Putamen (tissue), 1 donor: ENCODE results near the gene CUEDC2.

Experiments used
- DNase-seq: peaks from one replicate; pipeline ENCODE4 v3.0.0-alpha.2; 2016; ENCODE audit warnings: low spot score

The CUEDC2 gene

DNA sequence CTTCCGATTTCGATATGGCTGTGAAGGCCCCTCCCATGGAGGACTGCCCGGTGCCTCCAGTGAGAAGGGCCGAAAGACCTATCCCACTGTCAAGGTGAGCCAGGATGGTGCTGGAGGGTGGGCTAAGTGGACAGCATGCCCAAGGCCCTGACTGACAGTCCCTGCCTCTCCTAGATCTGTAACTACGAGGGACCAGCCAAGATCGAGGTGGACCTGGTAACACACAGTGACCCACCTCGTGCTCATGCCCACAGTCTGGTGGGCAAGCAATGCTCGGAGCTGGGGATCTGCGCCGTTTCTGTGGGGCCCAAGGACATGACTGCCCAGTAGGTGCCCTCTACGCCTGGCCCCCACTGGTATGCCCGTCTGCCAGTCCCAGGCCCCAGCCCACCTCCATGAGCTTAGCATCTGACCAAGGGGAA is 35.6 kb downstream of the CUEDC2 start:
- no peak for DNase-seq

DNA sequence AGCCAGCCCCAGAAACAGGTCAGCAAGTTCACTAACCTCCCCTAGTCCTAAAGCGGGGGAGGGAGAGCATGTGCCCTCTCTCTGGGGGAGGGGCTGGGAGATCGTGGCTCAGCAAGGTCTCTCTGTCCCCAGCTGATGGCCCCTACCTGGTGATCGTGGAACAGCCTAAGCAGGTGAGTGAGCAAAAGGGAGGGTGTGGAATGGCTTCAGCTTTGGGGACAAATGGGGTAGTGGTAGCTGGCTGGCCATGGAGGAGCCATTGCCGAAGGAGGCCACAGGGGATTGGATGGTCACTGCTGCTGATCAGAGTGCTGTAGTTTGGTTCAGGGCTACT is 36.1 kb downstream of the CUEDC2 start:
- no peak for DNase-seq

DNA sequence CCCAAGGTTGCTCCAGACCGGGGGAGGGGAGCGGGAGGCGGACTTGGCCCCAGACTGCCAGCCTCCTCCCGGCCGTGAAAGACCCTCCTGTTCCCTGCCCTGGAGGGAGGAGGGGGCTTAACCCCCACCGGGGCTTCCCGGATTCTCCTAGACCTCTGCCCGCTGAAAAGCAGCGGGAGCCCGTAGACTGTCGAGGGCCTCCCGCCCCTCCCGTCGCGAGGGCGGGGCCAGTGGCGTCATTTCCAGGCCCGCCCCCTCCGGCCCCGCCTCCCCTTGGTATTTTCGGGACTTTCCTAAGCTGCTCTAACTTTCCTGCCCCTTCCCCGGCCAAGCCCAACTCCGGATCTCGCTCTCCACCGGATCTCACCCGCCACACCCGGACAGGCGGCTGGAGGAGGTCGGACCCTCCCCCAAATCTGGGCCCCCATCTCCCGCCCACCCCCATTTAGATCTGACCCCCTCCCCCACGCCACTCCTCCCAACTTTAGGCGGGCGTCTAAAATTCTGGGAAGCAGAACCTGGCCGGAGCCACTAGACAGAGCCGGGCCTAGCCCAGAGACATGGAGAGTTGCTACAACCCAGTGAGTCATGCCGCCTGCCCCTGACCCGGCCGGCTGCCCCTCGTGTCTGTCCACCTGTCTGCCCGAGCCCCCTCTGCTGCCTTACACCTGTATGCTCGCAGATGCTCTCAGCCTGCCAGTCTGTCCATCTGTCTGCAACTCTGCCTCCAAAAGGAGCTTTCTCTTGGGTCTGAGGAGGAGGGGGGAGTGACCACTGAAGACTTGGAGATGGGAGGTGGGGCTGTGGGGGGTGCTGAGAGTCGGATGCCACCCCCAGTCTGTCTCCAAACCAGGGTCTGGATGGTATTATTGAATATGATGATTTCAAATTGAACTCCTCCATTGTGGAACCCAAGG is 36.7 kb downstream of the CUEDC2 start, which contains the start of gene NFKB2:
TSS of gene NFKB2 (plus strand) at position 306 of the 917 bp plus-strand sequence. CDS start at position 561, 255 bp downstream.
- peak; percentile 81 for DNase-seq

DNA sequence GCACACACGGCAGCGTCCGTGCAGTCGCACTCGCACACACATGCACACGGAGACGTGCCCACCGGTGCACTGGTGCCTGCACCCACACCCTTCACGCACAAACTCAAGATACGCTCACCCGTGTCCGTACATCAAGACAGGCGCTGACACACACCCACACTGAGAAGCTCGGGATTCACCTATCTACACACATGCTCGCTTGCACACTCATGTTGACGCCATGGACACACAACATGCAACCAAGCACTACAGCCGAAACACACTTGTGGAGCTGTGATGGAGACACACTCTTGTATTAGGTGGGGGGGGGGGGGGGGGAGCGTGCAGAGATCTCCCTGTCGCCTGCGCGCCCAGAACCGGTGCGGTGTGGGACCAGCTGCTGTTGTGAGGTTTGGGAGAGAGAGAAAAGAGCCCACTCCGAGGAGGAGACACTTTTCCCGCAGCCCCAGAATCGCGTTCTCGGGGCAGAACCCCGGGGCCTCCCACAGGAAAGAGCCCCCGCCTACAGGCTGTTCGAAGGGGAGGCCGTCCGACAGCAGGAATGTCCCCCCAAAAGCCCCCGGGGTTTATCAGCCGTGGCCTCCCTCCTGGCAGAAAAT is 37.5 kb downstream of the CUEDC2 start:
- DNase-seq, result no peak

DNA sequence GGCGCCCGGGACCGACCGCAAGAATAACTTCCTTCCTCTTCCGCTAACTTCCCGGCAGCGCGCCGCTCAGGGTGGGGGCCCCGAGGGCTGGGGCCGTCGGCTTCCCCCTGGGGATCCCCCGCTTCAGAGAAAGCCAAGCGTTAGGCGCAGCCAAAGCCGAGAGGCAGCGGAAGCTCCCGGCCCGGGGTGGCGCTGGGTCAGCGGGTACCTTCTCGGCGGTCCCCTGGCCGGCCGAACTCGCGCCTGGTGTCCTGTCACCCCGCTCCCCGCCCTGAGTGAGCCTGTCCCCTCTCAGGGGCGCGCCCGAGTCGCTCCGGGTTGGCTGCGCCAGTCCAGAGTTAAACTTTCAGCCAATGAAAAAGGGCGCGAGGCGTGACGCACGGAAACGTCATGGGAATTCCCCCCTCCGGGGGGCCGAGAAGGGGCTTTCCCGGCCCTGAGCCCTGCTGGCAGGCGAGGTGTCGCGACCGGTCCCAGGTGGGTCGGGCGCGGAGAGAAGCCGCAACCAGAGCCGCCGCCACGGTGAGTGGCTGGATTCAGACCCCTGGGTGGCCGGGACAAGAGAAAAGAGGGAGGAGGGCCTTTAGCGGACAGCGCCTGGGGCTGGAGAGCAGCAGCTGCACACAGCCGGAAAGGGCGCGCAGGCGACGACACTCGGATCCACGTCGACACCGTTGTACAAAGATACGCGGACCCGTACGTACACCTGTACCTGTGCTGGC is 38.1 kb downstream of the CUEDC2 start:
- DNase-seq, result peak; percentile 81

DNA sequence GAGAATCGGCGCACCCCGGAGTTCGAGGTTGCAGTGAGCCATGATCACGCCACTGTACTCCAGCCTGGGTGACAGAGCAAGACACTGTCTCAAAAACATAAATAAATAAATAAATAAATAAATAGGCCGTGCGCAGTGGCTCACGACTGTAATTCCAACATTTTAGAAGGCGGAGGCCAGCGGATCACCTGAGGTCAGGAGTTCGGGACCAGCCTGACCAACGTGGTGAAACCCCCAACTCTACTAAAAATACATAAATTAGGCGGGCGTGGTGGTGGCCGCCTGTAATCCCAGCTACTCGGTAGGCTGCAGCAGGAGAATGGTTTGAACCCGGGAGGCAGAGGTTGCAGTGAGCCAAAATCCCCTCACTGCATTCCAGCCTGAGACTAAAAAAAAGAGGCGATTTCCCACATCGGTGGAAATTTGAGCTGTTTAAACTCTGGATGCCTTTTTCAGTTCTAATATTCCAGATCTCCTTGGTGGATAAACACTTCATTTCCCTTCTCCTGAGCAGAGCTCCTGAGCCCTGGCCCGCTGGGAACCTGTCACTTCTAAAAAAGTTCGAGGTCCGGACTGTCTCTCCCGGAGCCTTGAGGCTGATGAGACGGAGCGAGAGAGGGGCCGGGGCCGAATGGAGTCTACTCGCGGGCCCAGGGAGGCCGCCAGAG is 38.8 kb downstream of the CUEDC2 start:
- no peak for DNase-seq

DNA sequence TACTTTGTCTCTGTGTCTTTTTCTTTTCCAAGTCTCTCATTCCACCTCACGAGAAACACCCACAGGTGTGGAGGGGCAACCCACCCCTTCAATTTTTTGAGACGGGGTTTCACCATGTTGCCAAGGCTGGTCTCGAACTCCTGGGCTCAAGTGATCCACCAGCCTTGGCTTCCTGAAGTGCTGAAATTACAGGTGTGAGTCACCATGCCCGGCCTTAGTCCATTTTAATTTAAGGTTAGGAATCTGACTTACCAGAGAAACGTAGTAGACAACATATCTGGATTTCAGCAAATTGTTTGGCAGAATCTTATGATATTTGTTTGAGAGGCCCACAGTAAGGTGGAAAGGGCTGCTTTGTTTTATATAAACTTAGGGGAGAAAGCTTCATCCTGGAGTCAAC is 40.1 kb downstream of the CUEDC2 start:
- no peak for DNase-seq

DNA sequence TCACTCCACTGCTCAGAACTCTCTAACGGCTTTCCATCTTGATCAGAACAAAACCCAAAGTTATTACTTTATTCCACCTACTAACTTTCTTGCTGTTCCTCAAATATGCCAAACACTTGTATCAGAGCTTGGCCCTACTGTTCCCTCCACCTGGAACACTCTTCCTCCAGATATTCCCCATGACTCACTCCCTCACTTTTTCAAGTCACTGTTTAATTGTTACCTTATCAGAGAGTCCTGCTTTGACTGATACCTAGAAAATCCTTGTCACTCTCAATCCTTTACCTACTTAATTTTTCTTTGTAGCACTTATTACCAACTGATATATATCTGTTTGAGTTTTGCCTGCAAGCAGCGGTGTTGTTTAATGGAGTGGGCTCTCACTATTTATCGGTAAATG is 42.5 kb downstream of the CUEDC2 start:
- no peak for DNase-seq

DNA sequence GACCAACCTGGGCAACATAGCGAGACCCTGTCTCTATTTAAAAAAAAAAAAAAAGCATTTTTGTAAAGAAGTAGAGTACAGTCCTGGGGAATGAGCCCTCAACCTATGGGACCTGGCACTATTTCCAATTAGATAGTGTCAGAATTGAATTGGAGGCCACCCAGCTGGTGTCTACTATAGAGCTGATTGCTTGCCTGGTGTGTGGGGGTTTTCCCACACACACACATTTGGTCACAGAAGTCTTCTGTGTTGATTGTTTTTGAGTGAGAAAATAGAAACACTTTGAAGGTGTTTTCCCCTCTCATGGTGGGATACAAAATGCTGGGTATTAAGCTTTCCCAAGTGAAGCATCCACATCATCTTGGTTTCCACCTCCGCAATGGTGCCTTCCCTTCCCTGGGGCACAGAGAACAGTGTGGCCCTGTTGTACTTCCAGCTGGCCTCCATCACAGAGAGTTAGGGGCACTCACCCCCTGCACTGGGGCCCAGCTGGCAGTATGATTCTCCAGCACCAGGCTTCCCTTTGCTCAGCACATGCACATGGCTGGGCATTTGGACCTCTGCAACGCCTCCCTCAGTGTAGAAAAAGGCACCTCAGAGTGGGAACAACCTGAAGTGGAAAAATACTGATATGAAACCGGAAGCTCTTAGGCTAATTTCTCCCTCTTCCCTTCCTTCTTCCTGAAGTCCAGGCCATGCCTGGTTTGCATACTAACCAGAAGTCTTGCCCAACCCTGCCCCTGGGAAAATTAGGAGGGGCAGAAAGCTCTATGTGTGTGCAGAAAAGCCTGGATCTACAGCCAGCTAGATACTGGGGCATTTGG is 47.6 kb downstream of the CUEDC2 start:
- DNase-seq, result no peak

DNA sequence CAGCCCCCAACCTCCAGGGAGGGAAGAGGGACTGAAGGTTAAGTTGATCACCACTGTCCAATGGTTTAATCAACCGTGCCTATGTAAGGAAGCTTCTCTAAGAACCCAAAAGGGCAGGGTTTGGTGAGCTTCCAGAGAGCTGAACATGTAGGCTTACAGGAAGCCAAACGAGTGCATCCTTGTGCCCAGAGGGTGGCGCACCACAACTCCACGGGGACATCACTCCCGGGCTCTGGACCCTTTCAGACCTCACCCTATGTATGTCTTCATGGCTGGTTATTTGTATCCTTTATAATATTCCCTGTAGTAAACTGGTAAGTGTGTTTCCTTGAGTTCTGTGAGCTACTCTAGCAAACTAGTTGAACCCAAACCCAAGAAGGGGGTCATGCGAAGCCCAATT is 48.3 kb downstream of the CUEDC2 start:
- DNase-seq, result no peak

DNA sequence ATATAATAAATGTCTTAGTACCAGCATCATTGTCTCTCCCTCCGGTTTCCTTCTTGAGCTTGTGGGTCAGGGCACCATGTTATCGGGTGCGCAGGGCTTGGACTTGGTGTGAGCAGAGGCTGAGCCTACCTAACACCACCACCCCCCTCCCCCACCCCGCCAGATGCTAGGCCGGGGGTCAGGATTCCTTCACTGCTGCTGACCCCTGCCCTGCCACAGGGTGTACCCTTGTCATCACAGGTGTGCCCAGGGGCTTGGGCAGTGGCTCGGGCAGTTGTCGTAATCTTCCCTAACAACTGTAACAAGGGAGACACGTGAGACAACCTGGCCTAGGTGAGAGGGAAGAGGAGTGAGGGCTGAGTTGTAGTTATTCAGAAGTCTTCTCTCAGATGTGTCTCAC is 49.5 kb downstream of the CUEDC2 start:
- no peak for DNase-seq

DNA sequence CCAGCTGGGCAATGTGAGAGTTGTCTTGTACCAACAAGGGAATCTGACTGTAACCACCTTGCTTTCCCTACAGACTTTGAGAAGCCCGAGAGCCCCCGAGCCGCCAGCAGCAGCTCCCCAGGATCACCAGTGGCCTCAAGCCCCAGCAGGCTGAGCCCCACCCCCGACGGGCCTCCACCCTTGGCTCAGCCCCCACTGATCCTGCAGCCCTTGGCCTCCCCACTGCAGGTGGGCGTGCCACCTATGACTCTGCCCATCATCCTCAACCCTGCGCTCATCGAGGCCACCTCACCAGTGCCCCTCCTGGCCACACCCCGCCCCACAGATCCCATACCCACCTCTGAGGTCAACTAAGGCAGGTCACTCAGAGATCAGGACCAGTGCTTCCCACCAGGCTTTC is 50.4 kb downstream of the CUEDC2 start:
- no peak for DNase-seq

DNA sequence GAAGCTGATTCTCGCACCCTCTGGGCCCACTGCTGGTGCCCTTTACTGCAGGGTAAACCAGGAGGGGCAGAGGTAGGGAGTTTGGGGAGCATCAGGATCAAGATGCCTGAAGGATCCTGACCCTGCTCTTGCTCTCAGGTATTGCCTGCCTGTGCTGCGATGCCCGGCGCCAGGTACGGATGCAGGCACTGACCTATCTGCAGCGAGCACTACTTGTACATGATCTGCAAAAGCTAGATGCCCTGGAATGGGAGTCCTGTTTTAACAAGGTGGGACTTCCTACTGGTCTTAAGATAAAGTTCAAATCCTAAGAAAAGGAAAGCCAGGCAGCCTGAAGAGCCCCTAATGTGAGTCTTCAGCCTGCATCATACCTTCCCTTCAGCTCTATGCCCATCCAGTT is 53.0 kb downstream of the CUEDC2 start:
- DNase-seq, result no peak

DNA sequence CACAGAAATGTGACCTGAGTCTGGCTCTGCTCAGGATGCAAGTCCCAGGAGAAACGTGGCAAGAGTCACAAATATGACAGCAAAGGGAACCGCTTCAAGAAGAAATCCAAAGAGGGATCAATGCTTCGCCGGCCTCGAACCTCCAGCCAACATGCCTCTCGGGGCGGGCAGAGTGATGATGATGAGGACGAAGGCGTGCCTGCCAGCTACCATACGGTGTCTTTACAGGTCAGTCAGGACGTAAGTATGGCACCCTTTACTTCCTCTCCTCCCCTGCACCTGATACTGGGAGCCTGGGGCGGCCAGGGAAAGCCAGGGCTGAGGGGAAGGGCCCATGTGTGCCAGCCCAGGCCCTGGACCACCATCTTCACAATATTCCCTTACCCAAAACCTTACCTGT is 55.5 kb downstream of the CUEDC2 start:
- no peak for DNase-seq

DNA sequence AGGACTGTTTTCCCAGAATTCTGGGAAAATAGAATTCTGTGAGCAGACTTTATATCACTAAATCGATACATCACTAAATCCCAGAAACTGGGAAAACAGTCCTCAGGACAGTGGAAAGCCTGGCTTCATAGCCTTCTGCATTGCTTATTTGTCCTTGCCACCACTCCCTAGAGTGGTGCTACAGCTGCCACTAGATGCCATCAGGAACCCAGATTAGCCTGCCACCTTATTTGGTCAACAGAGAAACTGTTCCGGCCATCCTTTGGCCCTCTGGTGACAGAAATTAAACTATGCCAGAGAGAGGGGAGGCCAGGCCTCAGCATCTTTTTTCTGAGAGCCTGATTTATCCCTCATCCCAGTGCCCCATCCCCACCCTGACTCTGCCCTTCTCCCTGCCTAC is 56.5 kb downstream of the CUEDC2 start:
- no peak for DNase-seq

DNA sequence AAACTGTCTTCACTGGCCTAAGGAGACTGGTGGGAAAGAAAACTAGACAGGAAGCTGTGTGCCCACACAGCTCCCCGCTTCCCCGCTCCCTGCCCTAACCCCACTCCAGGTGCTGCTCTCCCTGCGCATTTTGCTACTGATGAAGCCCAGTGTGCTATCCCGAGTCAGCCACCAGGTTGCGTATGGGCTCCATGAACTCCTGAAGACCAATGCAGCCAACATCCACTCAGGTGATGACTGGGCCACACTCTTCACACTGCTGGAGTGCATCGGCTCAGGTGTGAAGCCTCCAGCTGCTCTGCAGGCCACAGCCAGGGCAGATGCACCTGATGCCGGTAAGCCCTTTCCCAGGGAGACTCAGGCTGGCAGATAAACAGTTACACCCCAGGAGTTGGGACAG is 57.1 kb downstream of the CUEDC2 start:
- no peak for DNase-seq
